Bronchial epithelial cell (primary cell): Measurements from ENCODE around the gene MOSMO. TPM values are rescaled to one million over a fixed set of nuclear protein-coding genes. Genes with fewer than 3 reads are reported as not detected.

ENCODE experiments used
- DNase-seq: peaks from one replicate; pipeline ENCODE4 v3.0.0-alpha.2; 2010; ENCODE audit warnings: low read depth
- FAIRE-seq: peaks from 2 replicates; lab custom pipeline; 2011; peaks lifted over from hg19 to GRCh38; lab: Jason Lieb, UNC
- H3K27me3 ChIP-seq: 2 replicates; pipeline ENCODE4 v1.5.1; 2011; ENCODE audit warnings: low read length; ENCODE audit not compliant: control insufficient read depth, insufficient read depth
- H3K36me3 ChIP-seq: 2 replicates; pipeline ENCODE4 v1.5.1; 2011; ENCODE audit warnings: low read length; ENCODE audit not compliant: control insufficient read depth, insufficient read depth
- H3K4me3 ChIP-seq: 2 replicates; pipeline ENCODE4 v1.5.1; 2011; ENCODE audit warnings: mild to moderate bottlenecking, low read depth, low read length, control low read depth
- total RNA-seq: library from RNA; depleted of rRNA; stranded (reverse); fragments of >200 nt; gene quantifications from 2 replicates; pipeline ENCODE4 v1.2.1, GENCODE V29; 2014
- TF ChIP-seq, protein P1 (sequence below): IDR thresholded peaks from 2 replicates; pipeline ENCODE4 v1.5.1; 2011; ENCODE audit warnings: mild to moderate bottlenecking, moderate library complexity, low read length, control low read depth, inconsistent platforms; ENCODE audit not compliant: insufficient read depth, severe bottlenecking

The MOSMO gene
- total RNA-seq, 1 donor from 2014 or later: 17.6 TPM

DNA sequence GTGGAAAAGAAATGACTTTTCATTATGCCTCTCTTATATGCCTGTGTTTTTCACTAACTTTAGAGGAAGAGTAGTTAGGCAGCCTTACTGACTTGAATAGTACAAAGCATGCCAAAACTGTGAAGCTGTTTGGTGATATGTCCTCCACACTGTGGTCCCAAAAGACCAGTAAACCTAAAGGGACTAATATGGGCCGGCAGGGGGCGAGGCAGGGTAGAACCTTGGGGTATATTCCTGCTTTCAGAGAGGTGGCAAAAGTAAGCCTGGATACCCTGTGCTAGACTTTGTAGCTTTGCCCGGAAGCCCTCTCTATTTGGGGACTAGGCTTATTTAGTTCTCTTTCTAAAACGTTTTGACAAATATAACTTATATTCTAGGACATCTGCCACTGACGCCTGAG lies 48.0 kb downstream of the MOSMO start:
- FAIRE-seq (no peak), DNase-seq (no peak)
- no peak overlapping the region for H3K4me3 ChIP-seq
- H3K27me3 ChIP-seq: no peaks in the 10 kb centered on the region
- TF ChIP-seq, protein P1, sequence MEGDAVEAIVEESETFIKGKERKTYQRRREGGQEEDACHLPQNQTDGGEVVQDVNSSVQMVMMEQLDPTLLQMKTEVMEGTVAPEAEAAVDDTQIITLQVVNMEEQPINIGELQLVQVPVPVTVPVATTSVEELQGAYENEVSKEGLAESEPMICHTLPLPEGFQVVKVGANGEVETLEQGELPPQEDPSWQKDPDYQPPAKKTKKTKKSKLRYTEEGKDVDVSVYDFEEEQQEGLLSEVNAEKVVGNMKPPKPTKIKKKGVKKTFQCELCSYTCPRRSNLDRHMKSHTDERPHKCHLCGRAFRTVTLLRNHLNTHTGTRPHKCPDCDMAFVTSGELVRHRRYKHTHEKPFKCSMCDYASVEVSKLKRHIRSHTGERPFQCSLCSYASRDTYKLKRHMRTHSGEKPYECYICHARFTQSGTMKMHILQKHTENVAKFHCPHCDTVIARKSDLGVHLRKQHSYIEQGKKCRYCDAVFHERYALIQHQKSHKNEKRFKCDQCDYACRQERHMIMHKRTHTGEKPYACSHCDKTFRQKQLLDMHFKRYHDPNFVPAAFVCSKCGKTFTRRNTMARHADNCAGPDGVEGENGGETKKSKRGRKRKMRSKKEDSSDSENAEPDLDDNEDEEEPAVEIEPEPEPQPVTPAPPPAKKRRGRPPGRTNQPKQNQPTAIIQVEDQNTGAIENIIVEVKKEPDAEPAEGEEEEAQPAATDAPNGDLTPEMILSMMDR: peak; percentile 13
- no peaks in the 10 kb centered on the region for H3K36me3 ChIP-seq

DNA sequence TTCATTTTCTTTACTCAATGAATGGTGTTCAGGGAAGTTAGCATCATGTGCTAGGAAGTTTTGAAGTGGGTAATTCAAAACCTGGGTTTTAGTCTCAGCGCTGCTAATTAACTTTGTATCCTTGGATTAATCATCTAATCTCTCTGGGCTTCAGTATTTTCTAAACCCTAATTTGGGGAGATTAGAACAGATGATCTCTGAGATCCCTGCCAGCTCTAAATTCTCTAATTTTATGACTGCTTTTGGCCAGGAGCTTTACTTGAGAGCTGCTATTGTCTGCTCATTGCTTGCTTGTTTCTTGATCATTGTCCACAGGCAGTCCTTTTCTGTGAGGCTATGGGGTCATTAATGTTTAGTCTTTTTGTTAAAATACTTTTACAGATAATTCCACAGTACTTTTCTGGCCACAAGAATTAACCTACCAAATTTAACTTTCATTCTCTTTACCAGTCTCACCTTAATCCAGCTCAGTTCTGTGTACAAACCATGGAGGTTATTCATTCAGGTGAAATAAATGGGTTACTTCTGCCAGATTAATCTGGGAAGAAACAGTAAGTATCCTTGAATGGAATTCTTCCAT lies 56.1 kb downstream of the MOSMO start:
- Histone ChIP-seq H3K4me3 (no peak overlapping the region), H3K36me3 (no peaks in the 10 kb centered on the region), H3K27me3 (no peaks in the 10 kb centered on the region)
- DNase-seq (no peak), FAIRE-seq (no peak)
- TF ChIP-seq, protein P1: no peak

DNA sequence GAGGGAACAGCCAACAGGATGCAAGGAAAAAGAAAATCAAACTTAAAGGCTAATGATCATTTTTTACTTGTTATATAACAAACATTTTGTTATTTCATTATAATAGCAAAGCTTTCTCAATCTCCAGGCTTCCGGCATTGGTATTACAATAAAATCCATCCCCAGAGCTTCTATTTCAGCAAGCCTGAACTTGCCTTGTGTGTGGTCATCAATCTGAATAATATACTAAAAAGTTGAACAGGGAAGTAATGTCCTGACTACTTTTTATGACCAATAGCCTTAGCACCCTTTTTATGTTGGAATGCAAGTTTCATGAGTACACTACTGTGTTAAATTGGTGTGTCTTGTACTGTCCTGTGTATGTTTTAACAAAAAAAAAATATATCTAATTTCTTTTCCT lies 57.3 kb downstream of the MOSMO start:
- no peaks in the 10 kb centered on the region for H3K27me3 ChIP-seq
- FAIRE-seq (no peak), DNase-seq (peak; percentile 94)
- TF ChIP-seq, protein P1: no peak
- H3K4me3 ChIP-seq: no peak overlapping the region
- H3K36me3 ChIP-seq: no peaks in the 10 kb centered on the region

DNA sequence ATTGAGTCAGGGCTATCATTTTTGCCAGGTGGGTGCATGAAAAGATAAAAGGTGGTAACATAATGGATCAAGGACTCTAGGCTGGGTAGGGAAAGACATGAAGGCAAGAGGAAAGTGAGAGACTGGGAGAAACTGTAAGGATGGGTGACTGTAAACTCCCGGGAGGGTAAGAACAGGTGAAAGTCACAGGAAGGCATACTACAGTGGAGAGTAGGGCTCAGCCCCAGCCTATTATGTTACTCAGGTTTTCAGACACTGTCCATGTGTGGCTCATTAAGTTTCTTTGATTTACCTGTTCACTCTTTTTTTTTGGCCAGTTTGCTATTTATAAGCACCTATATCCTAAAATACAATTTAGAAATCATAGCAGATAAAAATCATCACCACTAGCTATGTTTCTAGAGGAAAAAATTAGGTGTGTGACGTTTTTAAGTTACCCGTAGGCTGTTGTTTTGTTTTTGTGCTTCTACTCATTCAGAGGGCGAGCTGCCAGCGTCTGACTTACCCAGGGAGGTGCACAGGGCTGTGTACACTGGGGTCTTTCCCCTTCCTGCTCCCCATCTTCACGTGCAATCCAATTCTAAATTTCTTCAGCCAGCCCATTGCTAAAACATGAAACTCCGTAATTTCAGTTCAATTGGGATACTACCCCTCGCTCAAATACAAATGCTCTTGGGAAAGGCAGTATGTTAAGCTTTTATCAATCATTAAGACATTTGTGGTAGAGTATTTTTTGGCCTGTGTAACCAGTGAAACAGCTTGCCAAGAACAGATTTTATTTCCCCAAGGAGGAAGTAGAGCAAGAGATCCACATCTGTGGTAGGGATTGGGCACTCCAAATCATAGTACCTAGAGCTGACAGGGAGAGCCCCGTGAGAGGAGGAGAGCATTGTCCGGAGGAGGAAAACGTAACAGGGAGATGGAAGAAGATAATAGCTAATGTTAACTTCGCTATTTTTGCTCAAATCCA lies 62.7 kb downstream of the MOSMO start:
- FAIRE-seq: no peak

DNA sequence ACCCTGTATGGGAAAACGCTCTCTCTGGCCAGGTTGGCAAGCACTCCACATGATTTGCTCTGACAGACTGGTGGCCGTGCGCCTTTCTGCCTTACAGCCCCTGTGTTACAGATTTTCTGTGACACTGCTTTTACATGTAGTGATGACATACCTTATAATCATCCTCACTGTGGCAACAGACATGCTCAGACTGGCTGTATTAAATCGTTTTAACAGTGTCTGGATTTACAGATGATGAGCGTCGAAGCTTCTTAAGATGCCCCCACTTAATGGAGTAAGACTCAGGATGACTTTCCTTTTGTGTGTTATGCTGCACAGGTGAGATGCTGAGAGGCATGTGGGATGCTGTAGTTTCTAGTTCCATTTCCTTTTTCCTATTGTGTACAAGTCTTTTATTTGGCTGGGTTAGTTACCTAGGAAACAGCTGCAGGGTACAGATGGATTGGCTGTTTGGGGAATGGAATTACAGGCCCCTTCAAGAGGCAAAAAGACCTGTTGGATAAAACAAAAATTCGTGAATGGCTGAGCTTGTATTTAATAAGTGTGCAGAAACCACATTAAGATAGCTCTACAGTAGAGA lies 63.5 kb downstream of the MOSMO start:
- peak overlapping the region; percentile 1 for H3K4me3 ChIP-seq
- no peaks in the 10 kb centered on the region for H3K27me3 ChIP-seq
- TF ChIP-seq, protein P1: no peak
- DNase-seq (peak; percentile 93), FAIRE-seq (peak; percentile 62)
- no peaks in the 10 kb centered on the region for H3K36me3 ChIP-seq

More for the DNA sequence above, 62.7 kb downstream of the MOSMO start:
- DNase-seq: peak; percentile 58
- TF ChIP-seq, protein P1: no peak
- Histone ChIP-seq H3K27me3 (no peaks in the 10 kb centered on the region), H3K36me3 (no peaks in the 10 kb centered on the region), H3K4me3 (peak overlapping the region; percentile 1)
